ENCODE results near the gene APP. TPM values are rescaled to one million over a fixed set of nuclear protein-coding genes. Genes with fewer than 3 reads are reported as not detected.

APP gene
- total RNA-seq, 1 donor from 2014 or later, result 358 TPM

DNA sequence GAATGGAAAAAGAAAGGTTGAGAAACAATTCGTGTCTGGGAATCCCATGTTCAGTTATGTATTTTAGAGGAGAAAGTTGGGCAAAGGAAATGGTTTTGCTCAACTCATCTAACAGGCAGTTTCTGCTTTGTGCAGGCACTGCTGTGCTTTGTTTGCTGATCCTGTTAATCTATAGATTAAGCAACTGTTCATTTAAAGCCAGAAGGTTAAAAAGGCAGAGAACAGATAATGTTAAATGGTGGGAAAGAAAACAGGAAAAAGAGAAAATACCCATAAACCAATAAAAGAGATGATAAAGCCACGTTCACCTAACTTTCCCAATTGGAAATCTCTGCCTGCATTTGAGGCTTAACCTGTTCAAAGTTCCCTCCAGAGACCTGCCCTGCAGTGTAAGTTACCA lies 70.0 kb downstream of the APP start:
- no peaks in the 10 kb centered on the region for H3K4me1 ChIP-seq
- TF ChIP-seq, protein P1, sequence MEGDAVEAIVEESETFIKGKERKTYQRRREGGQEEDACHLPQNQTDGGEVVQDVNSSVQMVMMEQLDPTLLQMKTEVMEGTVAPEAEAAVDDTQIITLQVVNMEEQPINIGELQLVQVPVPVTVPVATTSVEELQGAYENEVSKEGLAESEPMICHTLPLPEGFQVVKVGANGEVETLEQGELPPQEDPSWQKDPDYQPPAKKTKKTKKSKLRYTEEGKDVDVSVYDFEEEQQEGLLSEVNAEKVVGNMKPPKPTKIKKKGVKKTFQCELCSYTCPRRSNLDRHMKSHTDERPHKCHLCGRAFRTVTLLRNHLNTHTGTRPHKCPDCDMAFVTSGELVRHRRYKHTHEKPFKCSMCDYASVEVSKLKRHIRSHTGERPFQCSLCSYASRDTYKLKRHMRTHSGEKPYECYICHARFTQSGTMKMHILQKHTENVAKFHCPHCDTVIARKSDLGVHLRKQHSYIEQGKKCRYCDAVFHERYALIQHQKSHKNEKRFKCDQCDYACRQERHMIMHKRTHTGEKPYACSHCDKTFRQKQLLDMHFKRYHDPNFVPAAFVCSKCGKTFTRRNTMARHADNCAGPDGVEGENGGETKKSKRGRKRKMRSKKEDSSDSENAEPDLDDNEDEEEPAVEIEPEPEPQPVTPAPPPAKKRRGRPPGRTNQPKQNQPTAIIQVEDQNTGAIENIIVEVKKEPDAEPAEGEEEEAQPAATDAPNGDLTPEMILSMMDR (IDR thresholded peaks at IDR 0.05), result no peak
- no peaks in the 10 kb centered on the region for H3K36me3 ChIP-seq
- DNase-seq (no peak), ATAC-seq (no peak)
- H3K4me3 ChIP-seq, result no peak overlapping the region
- no peaks in the 10 kb centered on the region for H3K27me3 ChIP-seq (ENCODE audit: low read depth)
- no peak overlapping the region for H3K27ac ChIP-seq
- intact Hi-C loops (cut with DNase I), result no loop called here
- H3K9me3 ChIP-seq, result no peaks in the 10 kb centered on the region

DNA sequence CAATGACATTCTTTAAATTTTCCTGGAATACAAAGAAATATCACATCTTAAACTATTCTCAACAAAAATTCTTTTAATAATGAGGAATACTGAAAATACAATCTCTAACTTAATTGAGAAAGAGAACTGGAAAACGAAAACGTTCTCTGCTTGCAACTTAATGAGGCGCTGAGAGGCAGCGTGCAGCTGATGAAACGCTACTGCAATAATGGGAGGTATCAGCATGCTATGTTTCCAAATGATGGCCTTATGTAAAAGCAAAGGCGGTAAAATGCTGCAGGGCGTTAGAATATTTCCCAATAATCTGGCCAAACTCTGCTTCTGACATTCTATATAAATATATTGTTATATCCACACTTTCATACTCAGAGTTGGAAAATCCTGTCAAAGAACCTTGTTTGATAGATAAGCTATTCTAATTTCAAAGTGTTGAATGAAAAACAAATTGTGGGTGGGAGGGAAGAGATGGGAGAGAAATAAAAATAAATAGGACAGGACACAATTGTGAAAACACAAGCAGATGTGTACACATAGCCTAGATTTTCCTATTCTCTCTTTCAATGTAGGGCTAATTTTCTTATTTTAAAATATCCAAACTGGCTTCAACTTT lies 70.9 kb downstream of the APP start:
- H3K27me3 ChIP-seq (ENCODE audit: low read depth), result no peaks in the 10 kb centered on the region
- DNase-seq (no peak), ATAC-seq (no peak)
- TF ChIP-seq, protein P1 (IDR thresholded peaks at IDR 0.05), result no peak
- H3K4me3 ChIP-seq, result no peak overlapping the region
- no peaks in the 10 kb centered on the region for H3K4me1 ChIP-seq
- H3K9me3 ChIP-seq, result no peaks in the 10 kb centered on the region
- intact Hi-C loops (cut with DNase I), result no loop called here
- no peak overlapping the region for H3K27ac ChIP-seq
- H3K36me3 ChIP-seq, result no peaks in the 10 kb centered on the region

DNA sequence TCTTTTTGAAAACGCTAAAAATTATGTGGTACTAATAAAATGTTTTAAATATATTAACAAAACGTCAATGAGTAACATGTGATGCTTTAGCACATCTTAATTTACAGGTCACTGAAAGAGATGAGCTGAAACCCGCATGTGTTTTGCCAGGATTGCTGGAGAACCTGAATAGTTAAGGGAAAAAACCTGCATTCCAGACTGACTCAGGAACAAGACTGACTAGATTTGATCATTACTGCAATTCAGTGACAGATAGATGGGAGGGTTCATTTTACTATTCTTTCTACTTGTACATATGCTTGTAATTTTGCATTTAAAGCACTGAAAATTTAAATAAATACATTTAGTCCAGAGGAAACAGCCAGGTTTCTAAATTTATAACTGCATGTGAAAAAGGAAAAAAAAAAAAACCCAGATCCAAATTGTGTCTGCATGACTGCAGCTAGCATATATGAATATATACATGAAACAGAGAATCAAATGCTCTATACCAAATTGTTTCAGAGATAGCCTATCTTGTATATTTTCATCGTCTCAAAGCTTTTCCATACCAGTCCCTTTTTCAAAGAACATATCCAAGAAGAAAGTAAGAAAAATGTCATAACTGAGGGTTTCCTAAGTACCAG lies 71.7 kb downstream of the APP start:
- H3K9me3 ChIP-seq, result no peaks in the 10 kb centered on the region
- no peaks in the 10 kb centered on the region for H3K4me1 ChIP-seq
- no peak overlapping the region for H3K27ac ChIP-seq
- ATAC-seq, result no peak
- no peak for DNase-seq
- H3K4me3 ChIP-seq, result no peak overlapping the region
- intact Hi-C loops (cut with DNase I), result no loop called here
- H3K36me3 ChIP-seq, result no peaks in the 10 kb centered on the region
- H3K27me3 ChIP-seq (ENCODE audit: low read depth), result no peaks in the 10 kb centered on the region
- TF ChIP-seq, protein P1 (IDR thresholded peaks at IDR 0.05), result no peak

DNA sequence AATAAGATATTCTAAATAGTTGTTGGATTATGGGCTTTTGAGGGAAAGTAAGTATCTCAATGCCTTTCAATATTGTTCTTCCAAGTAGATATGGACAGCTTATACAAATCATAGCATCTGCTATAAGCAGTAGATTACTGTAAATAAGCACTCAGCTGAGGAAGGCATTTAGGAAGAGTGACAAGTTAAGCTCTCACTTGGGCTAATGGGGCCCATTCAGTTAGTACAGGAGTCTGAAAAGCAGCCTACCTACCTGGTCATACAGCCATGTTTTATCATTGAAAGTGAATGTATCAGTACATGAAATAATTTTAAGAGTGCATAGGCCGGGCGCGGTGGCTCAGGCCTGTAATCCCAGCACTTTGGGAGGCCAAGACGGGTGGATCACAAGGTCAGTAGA lies 73.1 kb downstream of the APP start:
- no peaks in the 10 kb centered on the region for H3K36me3 ChIP-seq
- no peak overlapping the region for H3K27ac ChIP-seq
- no peaks in the 10 kb centered on the region for H3K27me3 ChIP-seq (ENCODE audit: low read depth)
- no peaks in the 10 kb centered on the region for H3K9me3 ChIP-seq
- intact Hi-C loops (cut with DNase I), result no loop called here
- ATAC-seq (no peak), DNase-seq (no peak)
- TF ChIP-seq, protein P1 (IDR thresholded peaks at IDR 0.05), result no peak
- no peaks in the 10 kb centered on the region for H3K4me1 ChIP-seq
- no peak overlapping the region for H3K4me3 ChIP-seq

DNA sequence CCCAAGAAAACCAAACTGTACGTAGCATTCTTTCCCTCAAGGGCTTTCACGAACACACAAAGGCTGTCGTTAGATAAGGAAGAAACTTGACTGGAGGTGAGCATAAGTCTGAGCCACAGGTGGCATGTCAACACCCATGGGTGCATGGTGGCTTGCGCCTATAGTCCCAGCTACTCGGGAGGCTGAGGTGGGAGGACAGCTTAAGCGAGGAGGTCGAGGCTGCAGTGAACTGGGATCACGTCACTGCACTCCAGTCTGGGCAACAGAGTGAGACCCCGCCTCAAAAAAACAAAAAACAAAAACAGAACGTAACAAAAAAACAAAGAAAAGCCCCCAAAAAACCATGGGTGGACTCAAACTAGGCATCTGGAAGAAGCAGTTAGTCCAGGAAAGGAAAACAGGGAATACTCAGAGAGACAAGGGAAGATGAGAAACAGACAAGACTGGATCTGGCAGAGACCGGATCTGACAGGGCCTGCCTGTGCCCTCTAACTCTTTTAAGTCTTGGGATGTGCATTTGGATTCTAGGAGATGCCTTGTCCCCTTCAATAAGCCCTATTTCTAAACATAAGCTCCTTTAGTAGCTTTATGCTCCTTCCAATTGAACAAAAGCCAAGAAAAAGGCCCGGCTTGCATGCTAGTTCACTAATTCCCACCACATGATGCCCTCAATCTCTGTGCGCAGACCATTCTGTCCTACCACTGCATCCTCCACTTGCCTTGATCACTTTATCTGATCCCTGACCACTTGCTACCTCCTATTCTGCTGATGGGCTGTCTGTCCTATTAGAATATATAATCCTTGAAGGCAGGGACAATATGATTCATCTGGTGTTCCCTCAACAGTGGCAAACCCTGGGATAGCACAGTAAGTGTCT lies 73.8 kb downstream of the APP start:
- Histone ChIP-seq H3K27me3 (ENCODE audit: low read depth) (no peaks in the 10 kb centered on the region), H3K36me3 (no peaks in the 10 kb centered on the region), H3K4me1 (no peaks in the 10 kb centered on the region), H3K27ac (no peak overlapping the region), H3K9me3 (no peaks in the 10 kb centered on the region), H3K4me3 (no peak overlapping the region)
- no peak for ATAC-seq
- TF ChIP-seq, protein P1 (IDR thresholded peaks at IDR 0.05), result no peak
- no peak for DNase-seq
- intact Hi-C loops (cut with DNase I), result no loop called here
